ENCODE results near the gene COPZ2.
"Not testable (repeated sequence)": the region's sequence is repeated elsewhere in the genome, so short reads cannot be mapped to it uniquely, and the experiment has no call there.

COPZ2 gene

GRCh38 chr17:48010193-48010592, 27.4 kb downstream of the COPZ2 start:
- in situ Hi-C loops (cut with MboI; ENCODE audit: low sequenced_read_pairs) = no loop called here

- in situ Hi-C loops (cut with MboI; ENCODE audit: low sequenced_read_pairs) = no loop called here
Measured at GRCh38 chr17:48006936-48007709, 30.5 kb downstream of the COPZ2 start.

GRCh38 chr17:48004983-48005382, 32.6 kb downstream of the COPZ2 start:
- in situ Hi-C loops (cut with MboI; ENCODE audit: low sequenced_read_pairs) = no loop called here

GRCh38 chr17:48003417-48004151, 34.0 kb downstream of the COPZ2 start:
- in situ Hi-C loops (cut with MboI; ENCODE audit: low sequenced_read_pairs) = no loop called here

- in situ Hi-C loops (cut with MboI; ENCODE audit: low sequenced_read_pairs) = no loop called here
Measured at GRCh38 chr17:48002916-48003416, 34.6 kb downstream of the COPZ2 start.

GRCh38 chr17:48002266-48002915, 35.2 kb downstream of the COPZ2 start:
- in situ Hi-C loops (cut with MboI; ENCODE audit: low sequenced_read_pairs) = no loop called here

GRCh38 chr17:48001657-48002056, 35.9 kb downstream of the COPZ2 start:
- in situ Hi-C loops (cut with MboI; ENCODE audit: low sequenced_read_pairs) = not testable (repeated sequence)

- in situ Hi-C loops (cut with MboI; ENCODE audit: low sequenced_read_pairs) = no loop called here
Measured at GRCh38 chr17:48001197-48001596, 36.4 kb downstream of the COPZ2 start.

- in situ Hi-C loops (cut with MboI; ENCODE audit: low sequenced_read_pairs) = no loop called here
Measured at GRCh38 chr17:47999582-47999981, 38.0 kb downstream of the COPZ2 start.

GRCh38 chr17:47998044-47998443, 39.6 kb downstream of the COPZ2 start:
- in situ Hi-C loops (cut with MboI; ENCODE audit: low sequenced_read_pairs) = no loop called here

- in situ Hi-C loops (cut with MboI; ENCODE audit: low sequenced_read_pairs) = no loop called here
Measured at GRCh38 chr17:47997586-47997985, 40.0 kb downstream of the COPZ2 start.

- in situ Hi-C loops (cut with MboI; ENCODE audit: low sequenced_read_pairs) = no loop called here
Measured at GRCh38 chr17:47996201-47996600, 41.4 kb downstream of the COPZ2 start.

GRCh38 chr17:47995241-47995935, 42.2 kb downstream of the COPZ2 start:
- in situ Hi-C loops (cut with MboI; ENCODE audit: low sequenced_read_pairs) = no loop called here

GRCh38 chr17:47994724-47995123, 42.9 kb downstream of the COPZ2 start:
- in situ Hi-C loops (cut with MboI; ENCODE audit: low sequenced_read_pairs) = no loop called here

GRCh38 chr17:47993964-47994363, 43.6 kb downstream of the COPZ2 start:
- in situ Hi-C loops (cut with MboI; ENCODE audit: low sequenced_read_pairs) = no loop called here

GRCh38 chr17:47993031-47993564, 44.5 kb downstream of the COPZ2 start:
- in situ Hi-C loops (cut with MboI; ENCODE audit: low sequenced_read_pairs) = no loop called here

GRCh38 chr17:47992216-47992615, 45.4 kb downstream of the COPZ2 start:
- in situ Hi-C loops (cut with MboI; ENCODE audit: low sequenced_read_pairs) = no loop called here

GRCh38 chr17:47990962-47991731, 46.5 kb downstream of the COPZ2 start:
- in situ Hi-C loops (cut with MboI; ENCODE audit: low sequenced_read_pairs) = no loop called here

- in situ Hi-C loops (cut with MboI; ENCODE audit: low sequenced_read_pairs) = no loop called here
Measured at GRCh38 chr17:47989700-47990099, 47.9 kb downstream of the COPZ2 start.

GRCh38 chr17:47989159-47989558, 48.4 kb downstream of the COPZ2 start:
- in situ Hi-C loops (cut with MboI; ENCODE audit: low sequenced_read_pairs) = no loop called here

All from hTERT RPE-1 (cell line).